ENCODE measurements around the gene HHATL. TPM values are rescaled to one million over a fixed set of nuclear protein-coding genes. Genes with fewer than 3 reads are reported as not detected.

HHATL gene
- total and polyA plus RNA-seq, 2 of the 8 experiments (the other 6 are each of a cell fraction or from before 2014, with no cell fraction given) = 0.18 TPM; not detected in 1

- TF ChIP-seq CHD7 (IDR thresholded peaks at IDR 0.05; ENCODE audit: insufficient replicate concordance, low read length) = no peak
- TF ChIP-seq RFX5 (IDR thresholded peaks at IDR 0.05; ENCODE audit: borderline replicate concordance, low read depth, low read length) = no peak
- TF ChIP-seq, protein P1, sequence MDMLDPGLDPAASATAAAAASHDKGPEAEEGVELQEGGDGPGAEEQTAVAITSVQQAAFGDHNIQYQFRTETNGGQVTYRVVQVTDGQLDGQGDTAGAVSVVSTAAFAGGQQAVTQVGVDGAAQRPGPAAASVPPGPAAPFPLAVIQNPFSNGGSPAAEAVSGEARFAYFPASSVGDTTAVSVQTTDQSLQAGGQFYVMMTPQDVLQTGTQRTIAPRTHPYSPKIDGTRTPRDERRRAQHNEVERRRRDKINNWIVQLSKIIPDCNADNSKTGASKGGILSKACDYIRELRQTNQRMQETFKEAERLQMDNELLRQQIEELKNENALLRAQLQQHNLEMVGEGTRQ (IDR thresholded peaks at IDR 0.05; ENCODE audit: low read length) = no peak
- TF ChIP-seq CEBPB (IDR thresholded peaks at IDR 0.05; ENCODE audit: low read depth, low read length) = no peak
Observed at GRCh38 chr3:42725454-42725853, 22.9 kb upstream of the HHATL start (continued).
